ENCODE data around the gene KCNH6.

Gene KCNH6

GRCh38 chr17:63561819-63562218 is 38.7 kb downstream of the KCNH6 start:
- no peak overlapping the region for H3K9ac ChIP-seq (ENCODE audit: low read length)
- H3K4me1 ChIP-seq (ENCODE audit: control insufficient read depth, insufficient read depth, low read length) = no peaks in the 10 kb centered on the region
- no peaks in the 10 kb centered on the region for H3K27me3 ChIP-seq (ENCODE audit: control insufficient read depth, insufficient read depth, low read length)
- no peaks in the 10 kb centered on the region for H3K9me3 ChIP-seq (ENCODE audit: control insufficient read depth, low read length)
- H3K4me3 ChIP-seq (ENCODE audit: low read length) = no peak overlapping the region
- no peaks in the 10 kb centered on the region for H3K36me3 ChIP-seq (ENCODE audit: control insufficient read depth, insufficient read depth, low read length)

GRCh38 chr17:63563339-63563738 is 40.2 kb downstream of the KCNH6 start:
- H3K36me3 ChIP-seq (ENCODE audit: control insufficient read depth, insufficient read depth, low read length) = no peaks in the 10 kb centered on the region
- H3K4me1 ChIP-seq (ENCODE audit: control insufficient read depth, insufficient read depth, low read length) = no peaks in the 10 kb centered on the region

GRCh38 chr17:63564562-63564961 is 41.4 kb downstream of the KCNH6 start:
- no peaks in the 10 kb centered on the region for H3K9me3 ChIP-seq (ENCODE audit: control insufficient read depth, low read length)
- H3K4me1 ChIP-seq (ENCODE audit: control insufficient read depth, insufficient read depth, low read length) = no peaks in the 10 kb centered on the region
- H3K36me3 ChIP-seq (ENCODE audit: control insufficient read depth, insufficient read depth, low read length) = no peaks in the 10 kb centered on the region
- no peak overlapping the region for H3K9ac ChIP-seq (ENCODE audit: low read length)
- no peaks in the 10 kb centered on the region for H3K27me3 ChIP-seq (ENCODE audit: control insufficient read depth, insufficient read depth, low read length)
- H3K4me3 ChIP-seq (ENCODE audit: low read length) = no peak overlapping the region

More at GRCh38 chr17:63563339-63563738, 40.2 kb downstream of the KCNH6 start:
- H3K9ac ChIP-seq (ENCODE audit: low read length) = no peak overlapping the region
- no peaks in the 10 kb centered on the region for H3K9me3 ChIP-seq (ENCODE audit: control insufficient read depth, low read length)
- H3K27me3 ChIP-seq (ENCODE audit: control insufficient read depth, insufficient read depth, low read length) = no peaks in the 10 kb centered on the region
- H3K4me3 ChIP-seq (ENCODE audit: low read length) = no peak overlapping the region

- H3K36me3 ChIP-seq (ENCODE audit: control insufficient read depth, insufficient read depth, low read length) = no peaks in the 10 kb centered on the region
- no peaks in the 10 kb centered on the region for H3K9me3 ChIP-seq (ENCODE audit: control insufficient read depth, low read length)
- H3K27me3 ChIP-seq (ENCODE audit: control insufficient read depth, insufficient read depth, low read length) = no peaks in the 10 kb centered on the region
- H3K4me3 ChIP-seq (ENCODE audit: low read length) = no peak overlapping the region
- no peak overlapping the region for H3K9ac ChIP-seq (ENCODE audit: low read length)
- no peaks in the 10 kb centered on the region for H3K4me1 ChIP-seq (ENCODE audit: control insufficient read depth, insufficient read depth, low read length)
Observed at GRCh38 chr17:63567229-63567628, 44.1 kb downstream of the KCNH6 start.

GRCh38 chr17:63568563-63568962 is 45.4 kb downstream of the KCNH6 start:
- no peaks in the 10 kb centered on the region for H3K36me3 ChIP-seq (ENCODE audit: control insufficient read depth, insufficient read depth, low read length)
- H3K9ac ChIP-seq (ENCODE audit: low read length) = no peak overlapping the region
- no peaks in the 10 kb centered on the region for H3K4me1 ChIP-seq (ENCODE audit: control insufficient read depth, insufficient read depth, low read length)
- H3K27me3 ChIP-seq (ENCODE audit: control insufficient read depth, insufficient read depth, low read length) = no peaks in the 10 kb centered on the region
- H3K4me3 ChIP-seq (ENCODE audit: low read length) = no peak overlapping the region
- no peaks in the 10 kb centered on the region for H3K9me3 ChIP-seq (ENCODE audit: control insufficient read depth, low read length)

DNA sequence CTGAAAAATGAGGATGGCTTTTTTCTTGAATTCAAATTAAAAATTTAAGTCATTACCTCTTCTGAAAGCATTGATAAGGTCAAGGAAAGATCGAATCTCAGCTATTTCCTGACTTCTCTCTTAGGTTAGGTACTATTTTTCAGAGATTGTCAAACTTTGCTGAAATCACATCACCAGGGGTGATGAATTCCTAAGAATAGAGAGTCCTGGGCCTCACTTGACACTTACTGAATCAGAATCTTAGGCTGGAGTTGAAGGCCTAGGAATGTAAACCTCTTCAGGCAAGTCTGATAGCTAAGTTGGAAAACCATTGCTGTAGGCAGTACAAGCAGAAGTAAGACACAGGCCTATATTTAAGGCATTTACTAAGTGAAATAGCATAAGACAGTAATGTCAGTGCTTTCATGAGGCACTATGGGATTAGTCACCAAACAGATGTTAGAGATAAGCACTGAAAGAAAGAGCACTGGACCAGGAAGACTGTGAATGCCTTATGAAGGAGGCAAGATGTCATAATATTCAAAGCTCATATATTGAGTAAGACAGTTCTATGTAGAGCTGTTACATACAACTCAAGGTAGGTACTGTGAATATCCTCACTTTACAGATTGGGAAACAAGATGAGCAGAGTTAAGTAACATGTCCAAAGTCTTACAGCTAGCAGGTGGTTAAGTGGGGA is 48.6 kb downstream of the KCNH6 start:
- no peaks in the 10 kb centered on the region for H3K36me3 ChIP-seq (ENCODE audit: control insufficient read depth, insufficient read depth, low read length)
- H3K9ac ChIP-seq (ENCODE audit: low read length) = no peak overlapping the region
- H3K4me1 ChIP-seq (ENCODE audit: control insufficient read depth, insufficient read depth, low read length) = no peaks in the 10 kb centered on the region
- H3K27me3 ChIP-seq (ENCODE audit: control insufficient read depth, insufficient read depth, low read length) = no peaks in the 10 kb centered on the region
- no peak overlapping the region for H3K4me3 ChIP-seq (ENCODE audit: low read length)
- no peaks in the 10 kb centered on the region for H3K9me3 ChIP-seq (ENCODE audit: control insufficient read depth, low read length)

GRCh38 chr17:63573634-63574033 is 50.5 kb downstream of the KCNH6 start:
- peaks cover 4% of the 10 kb centered on the region for H3K4me1 ChIP-seq (ENCODE audit: control insufficient read depth, insufficient read depth, low read length)
- H3K27me3 ChIP-seq (ENCODE audit: control insufficient read depth, insufficient read depth, low read length) = no peaks in the 10 kb centered on the region
- no peak overlapping the region for H3K9ac ChIP-seq (ENCODE audit: low read length)
- H3K4me3 ChIP-seq (ENCODE audit: low read length) = no peak overlapping the region
- no peaks in the 10 kb centered on the region for H3K9me3 ChIP-seq (ENCODE audit: control insufficient read depth, low read length)
- H3K36me3 ChIP-seq (ENCODE audit: control insufficient read depth, insufficient read depth, low read length) = no peaks in the 10 kb centered on the region

- no peak overlapping the region for H3K4me3 ChIP-seq (ENCODE audit: low read length)
- no peak overlapping the region for H3K9ac ChIP-seq (ENCODE audit: low read length)
- H3K4me1 ChIP-seq (ENCODE audit: control insufficient read depth, insufficient read depth, low read length) = peaks cover 11% of the 10 kb centered on the region
- peaks cover 6% of the 10 kb centered on the region for H3K36me3 ChIP-seq (ENCODE audit: control insufficient read depth, insufficient read depth, low read length)
- no peaks in the 10 kb centered on the region for H3K27me3 ChIP-seq (ENCODE audit: control insufficient read depth, insufficient read depth, low read length)
- no peaks in the 10 kb centered on the region for H3K9me3 ChIP-seq (ENCODE audit: control insufficient read depth, low read length)
Observed at GRCh38 chr17:63578027-63578768, 55.0 kb downstream of the KCNH6 start.

- Histone ChIP-seq H3K27me3 (ENCODE audit: control insufficient read depth, insufficient read depth, low read length) (no peaks in the 10 kb centered on the region), H3K36me3 (ENCODE audit: control insufficient read depth, insufficient read depth, low read length) (peaks cover 6% of the 10 kb centered on the region), H3K9ac (ENCODE audit: low read length) (no peak overlapping the region), H3K4me1 (ENCODE audit: control insufficient read depth, insufficient read depth, low read length) (peaks cover 11% of the 10 kb centered on the region), H3K9me3 (ENCODE audit: control insufficient read depth, low read length) (no peaks in the 10 kb centered on the region), H3K4me3 (ENCODE audit: low read length) (no peak overlapping the region)
Observed at GRCh38 chr17:63578769-63579111, 55.6 kb downstream of the KCNH6 start.

DNA sequence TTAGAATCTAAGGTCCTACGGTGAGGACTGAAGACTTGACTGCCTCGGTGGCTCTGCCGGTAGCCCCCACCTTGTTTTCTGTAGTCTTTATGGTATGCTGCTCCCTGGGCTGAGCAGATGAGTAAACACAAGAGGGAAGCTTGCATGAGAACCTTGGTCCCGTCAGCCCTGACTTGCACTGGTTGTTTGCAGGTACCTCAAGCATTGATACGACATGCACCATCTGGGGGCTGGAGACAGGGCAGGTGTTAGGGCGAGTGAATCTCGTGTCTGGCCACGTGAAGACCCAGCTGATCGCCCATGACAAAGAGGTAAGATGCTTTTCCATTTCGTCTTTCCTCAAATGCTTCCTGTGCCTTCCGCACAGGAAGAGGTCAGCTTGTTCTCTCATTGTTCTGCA is 56.5 kb downstream of the KCNH6 start:
- Histone ChIP-seq H3K4me1 (ENCODE audit: control insufficient read depth, insufficient read depth, low read length) (peaks cover 11% of the 10 kb centered on the region), H3K27me3 (ENCODE audit: control insufficient read depth, insufficient read depth, low read length) (no peaks in the 10 kb centered on the region), H3K9me3 (ENCODE audit: control insufficient read depth, low read length) (no peaks in the 10 kb centered on the region), H3K4me3 (ENCODE audit: low read length) (no peak overlapping the region), H3K9ac (ENCODE audit: low read length) (no peak overlapping the region), H3K36me3 (ENCODE audit: control insufficient read depth, insufficient read depth, low read length) (peaks cover 6% of the 10 kb centered on the region)

GRCh38 chr17:63587770-63588169 is 64.6 kb downstream of the KCNH6 start:
- Histone ChIP-seq H3K36me3 (ENCODE audit: control insufficient read depth, insufficient read depth, low read length) (peaks cover 25% of the 10 kb centered on the region), H3K9ac (ENCODE audit: low read length) (no peak overlapping the region), H3K9me3 (ENCODE audit: control insufficient read depth, low read length) (no peaks in the 10 kb centered on the region), H3K4me1 (ENCODE audit: control insufficient read depth, insufficient read depth, low read length) (no peaks in the 10 kb centered on the region), H3K4me3 (ENCODE audit: low read length) (no peak overlapping the region), H3K27me3 (ENCODE audit: control insufficient read depth, insufficient read depth, low read length) (no peaks in the 10 kb centered on the region)

DNA sequence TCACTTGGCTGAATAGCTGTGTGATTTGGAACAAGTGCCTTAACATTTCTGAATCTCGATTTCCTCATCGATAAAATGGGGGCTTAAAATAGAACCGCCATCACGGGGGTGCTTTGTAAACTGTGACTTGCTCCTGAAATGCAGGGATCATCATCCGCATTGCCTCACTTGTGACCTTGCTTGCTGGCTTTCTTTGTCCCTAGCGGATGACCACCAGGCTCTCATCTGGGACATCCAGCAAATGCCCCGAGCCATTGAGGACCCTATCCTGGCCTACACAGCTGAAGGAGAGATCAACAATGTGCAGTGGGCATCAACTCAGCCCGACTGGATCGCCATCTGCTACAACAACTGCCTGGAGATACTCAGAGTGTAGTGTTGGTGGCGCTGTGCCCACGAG is 65.6 kb downstream of the KCNH6 start:
- Histone ChIP-seq H3K27me3 (ENCODE audit: control insufficient read depth, insufficient read depth, low read length) (no peaks in the 10 kb centered on the region), H3K9ac (ENCODE audit: low read length) (no peak overlapping the region), H3K4me3 (ENCODE audit: low read length) (no peak overlapping the region), H3K4me1 (ENCODE audit: control insufficient read depth, insufficient read depth, low read length) (no peaks in the 10 kb centered on the region), H3K36me3 (ENCODE audit: control insufficient read depth, insufficient read depth, low read length) (peaks cover 25% of the 10 kb centered on the region), H3K9me3 (ENCODE audit: control insufficient read depth, low read length) (no peaks in the 10 kb centered on the region)
